UCSD-AML1 (cell line): ENCODE data around the gene PRKCZ.

Experiments
- DNase-seq: peaks from one replicate; lab custom pipeline; 2025; ENCODE audit not compliant: unreplicated experiment; lab: John Stamatoyannopoulos, UW

PRKCZ gene

DNA sequence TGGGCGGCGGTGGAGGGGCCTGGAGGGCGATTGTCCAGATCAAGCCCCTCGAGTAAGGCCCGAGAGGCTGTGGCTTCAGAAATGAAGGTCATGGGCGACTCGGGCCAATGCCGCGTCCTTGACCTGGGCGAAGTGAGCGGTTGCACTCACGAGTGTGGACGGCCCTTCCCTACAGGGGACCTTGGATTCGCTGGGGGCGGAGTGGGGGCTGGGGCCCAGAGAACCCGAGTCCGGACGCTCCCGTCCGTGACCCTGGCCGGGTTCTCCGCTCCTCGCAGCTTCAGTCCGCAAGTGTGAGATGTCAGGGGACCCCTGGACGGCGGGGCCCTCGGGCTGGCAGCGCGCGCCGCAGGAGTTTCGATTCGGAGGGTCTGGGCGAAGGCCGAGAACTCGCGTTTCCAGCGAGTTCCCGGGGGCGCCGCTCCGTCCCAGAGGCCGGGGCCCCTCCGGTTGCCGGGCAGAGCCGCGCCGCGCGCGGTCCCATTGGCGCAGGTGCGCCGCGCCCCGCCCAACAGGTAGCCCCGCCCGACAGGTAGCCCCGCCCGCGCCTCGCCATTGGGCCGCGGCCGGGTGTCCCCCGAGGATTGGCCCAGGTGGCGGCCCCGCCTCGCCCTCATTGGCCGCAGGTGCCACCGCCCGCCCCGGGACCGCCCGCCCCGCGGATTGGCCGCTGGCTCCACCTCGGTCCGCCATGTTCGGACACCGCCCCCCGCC, at the start of gene PRKCZ:
Gene PRKCZ, plus strand, starts transcription at position 694 of the 714 bp plus-strand sequence. CDS start 220 bp downstream, outside the sequence.
- peak; percentile 94 for DNase-seq

- no peak for DNase-seq
Measured at GRCh38 chr1:2000432-2000831, 49.8 kb upstream of the PRKCZ start.

DNA sequence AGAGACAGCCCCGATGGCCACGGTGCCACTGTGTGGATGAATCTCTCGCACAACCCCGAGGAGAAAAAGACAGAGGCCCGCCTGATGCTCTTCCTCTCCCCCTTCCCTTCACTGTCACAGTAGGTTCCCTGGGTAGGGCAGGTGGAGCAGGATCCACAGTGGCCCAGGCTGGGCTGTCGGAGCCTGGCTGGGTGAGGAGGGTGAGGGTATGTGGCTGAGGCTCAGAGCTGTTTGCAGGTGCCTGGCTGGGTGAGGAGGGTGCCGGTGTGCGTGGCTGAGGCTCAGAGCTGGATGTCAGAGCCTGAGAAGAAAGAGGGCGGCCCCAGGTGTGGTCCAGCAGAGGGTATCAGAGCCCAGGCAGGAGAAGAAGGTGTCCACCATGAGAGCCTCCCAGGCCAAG, 49.4 kb upstream of the PRKCZ start:
- DNase-seq: no peak

DNA sequence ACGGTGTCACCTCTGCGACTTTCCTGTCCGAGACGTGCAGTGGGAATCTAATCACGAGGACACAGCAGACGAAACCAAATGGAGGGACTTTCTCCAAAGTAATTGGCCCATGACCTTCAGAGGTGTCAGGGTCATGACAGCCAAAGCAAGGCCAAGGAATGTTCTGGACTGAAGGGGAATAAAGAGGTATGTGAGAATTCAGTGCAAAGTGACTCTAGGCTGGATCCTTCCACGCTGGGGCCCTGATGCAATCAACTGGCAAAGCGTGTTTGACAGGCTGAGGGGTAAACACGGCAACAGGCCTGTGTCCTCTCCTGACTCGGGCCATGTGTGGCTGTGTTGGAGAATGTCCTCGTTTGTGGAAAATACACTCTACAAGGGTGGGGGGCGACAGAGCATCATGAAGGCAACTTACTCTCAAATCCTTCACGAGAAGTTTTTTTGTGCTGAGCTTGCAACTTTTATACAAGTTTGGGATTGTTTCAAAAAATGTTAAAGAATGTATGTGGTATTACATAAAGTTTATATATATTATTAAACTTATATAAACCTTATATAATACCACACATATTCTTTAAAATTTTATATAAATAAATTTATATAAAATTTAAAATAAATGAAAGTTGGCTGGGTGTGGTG, 48.3 kb upstream of the PRKCZ start:
- no peak for DNase-seq

GRCh38 chr1:2003541-2004131, 46.6 kb upstream of the PRKCZ start, which contains the start of gene CFAP74:
Gene CFAP74 (minus strand): TSS chr1:2003786. CDS start chr1:1990956, 12,830 bp downstream.
- DNase-seq: no peak

DNA sequence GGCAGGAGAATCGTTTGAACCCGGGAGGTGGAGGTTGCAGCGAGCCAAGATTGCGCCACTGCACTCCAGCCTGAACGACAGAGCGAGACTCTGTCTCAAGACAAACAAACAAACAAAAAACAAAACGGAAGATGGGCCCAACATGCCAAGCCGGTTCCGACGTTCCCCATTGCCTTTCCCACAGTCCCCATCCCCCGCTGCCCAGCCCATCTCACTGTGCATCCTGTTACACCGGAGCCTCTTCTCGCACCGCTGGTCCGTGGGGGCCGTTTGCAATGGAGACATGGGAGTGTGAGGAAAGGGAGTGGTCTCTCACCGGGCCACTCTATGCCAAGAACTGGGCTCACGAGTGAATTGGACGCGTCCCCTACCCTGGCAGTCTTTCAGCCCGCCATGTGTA, 45.4 kb upstream of the PRKCZ start:
- DNase-seq: no peak

DNA sequence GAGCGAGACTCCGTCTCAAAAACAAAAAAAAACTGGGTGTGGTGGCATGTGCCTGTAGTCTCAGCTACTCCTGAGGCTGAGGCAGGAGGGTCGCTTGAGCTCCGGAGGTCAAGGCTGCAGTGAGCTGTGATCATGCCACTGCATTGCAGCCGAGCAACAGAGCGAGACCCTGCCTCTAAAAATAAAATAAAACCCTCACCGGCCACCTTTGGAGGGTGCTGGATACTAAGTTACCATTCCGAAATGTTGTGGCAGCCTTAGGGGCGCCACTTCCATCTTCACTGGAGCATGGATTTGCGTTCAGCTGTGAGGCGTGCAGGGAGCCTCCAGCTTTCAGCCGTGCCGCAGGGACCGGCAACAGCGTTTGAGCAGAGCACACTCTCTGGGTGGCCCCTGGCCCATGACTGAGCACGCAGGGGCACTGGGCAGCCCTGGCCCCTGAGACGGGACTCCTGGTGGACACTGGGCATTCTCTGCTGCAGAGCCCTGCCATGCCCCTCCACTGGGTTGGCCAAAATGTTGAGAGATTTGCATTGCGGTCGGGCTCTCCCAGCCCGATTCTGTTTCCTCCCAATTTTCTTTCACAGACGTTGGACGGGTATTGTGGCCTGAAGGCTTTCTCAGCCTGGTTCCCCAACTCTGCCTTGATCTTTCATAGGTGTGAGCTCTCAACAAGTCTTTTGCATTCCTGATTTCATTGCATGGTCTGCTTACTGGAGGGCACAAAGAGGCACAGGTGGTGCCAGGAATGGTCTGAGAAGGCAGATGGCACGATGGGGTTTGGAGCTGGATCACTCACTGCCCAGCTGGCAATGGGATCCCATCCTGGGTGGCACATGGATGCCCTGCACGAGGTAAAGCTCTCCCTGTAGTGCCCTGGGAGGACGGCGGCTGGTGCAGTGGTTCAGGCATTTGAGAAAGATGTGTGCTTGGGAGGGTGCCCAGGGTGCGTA, 40.8 kb upstream of the PRKCZ start:
- no peak for DNase-seq

DNA sequence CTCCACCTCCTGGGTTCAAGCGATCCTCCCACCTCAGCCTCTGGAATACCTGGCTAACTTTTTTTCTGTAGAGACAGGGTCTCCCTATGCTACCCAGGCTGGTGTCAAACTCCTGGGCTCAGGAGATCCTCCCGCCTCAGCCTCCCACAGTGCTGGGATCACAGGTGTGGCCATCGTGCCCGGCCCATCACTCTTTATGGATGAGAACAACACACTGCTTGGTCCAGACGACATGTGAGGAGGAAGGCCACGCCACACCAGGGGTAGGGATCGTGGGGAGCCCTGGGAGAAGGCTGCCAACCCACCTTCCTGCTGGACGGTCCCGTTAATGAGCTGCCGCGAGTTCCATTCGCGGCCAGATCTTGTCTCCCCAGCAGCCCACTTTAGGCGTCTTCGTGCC, 36.0 kb upstream of the PRKCZ start:
- DNase-seq: no peak

DNA sequence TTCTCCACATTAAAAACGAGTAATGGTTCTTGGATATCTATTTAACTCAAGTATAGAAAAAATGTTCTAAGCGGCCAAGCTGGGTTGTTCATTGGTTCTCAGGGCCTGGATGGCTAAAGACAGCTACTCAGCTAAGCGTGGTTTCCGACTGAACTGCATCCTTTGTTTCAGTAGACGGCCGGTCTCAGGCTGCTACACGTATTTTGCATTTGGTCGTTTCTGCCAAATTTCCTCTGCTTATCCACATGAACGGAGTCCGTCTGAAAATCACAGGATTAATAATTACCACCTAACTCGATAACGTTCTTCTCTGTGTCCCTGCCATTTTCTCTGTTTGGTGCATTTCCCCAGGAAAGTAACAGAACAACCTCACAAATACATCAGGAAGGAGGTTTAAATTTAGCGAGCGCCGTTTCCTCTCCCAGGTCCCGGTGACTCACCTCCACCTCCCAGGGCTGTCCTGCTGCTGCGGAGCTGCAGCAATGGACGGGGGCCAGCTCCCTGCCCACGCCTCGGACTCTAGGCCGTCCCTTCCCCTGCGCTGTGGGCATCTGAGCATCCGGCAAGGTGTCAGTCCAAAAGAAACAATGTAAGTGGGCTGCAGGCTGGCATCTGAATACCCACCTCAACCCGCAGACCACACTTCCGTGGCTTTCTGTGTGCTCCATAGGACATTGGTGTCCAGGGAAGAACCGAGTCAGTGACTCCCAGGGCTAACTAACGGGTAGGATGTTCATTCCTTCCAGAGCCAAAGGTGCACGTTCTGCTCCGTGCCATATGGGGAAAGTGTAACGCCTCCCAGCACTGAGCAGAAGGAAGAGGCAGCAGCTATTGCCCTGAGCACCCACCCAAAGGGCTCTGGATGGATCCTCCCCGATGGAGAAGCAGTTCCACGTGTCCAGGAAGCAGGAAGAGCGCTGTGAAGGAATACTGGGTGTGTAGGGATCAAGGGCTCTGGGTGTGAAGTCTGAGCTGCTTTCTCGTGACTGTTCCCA, 35.2 kb upstream of the PRKCZ start:
- peak; percentile 34 for DNase-seq

DNA sequence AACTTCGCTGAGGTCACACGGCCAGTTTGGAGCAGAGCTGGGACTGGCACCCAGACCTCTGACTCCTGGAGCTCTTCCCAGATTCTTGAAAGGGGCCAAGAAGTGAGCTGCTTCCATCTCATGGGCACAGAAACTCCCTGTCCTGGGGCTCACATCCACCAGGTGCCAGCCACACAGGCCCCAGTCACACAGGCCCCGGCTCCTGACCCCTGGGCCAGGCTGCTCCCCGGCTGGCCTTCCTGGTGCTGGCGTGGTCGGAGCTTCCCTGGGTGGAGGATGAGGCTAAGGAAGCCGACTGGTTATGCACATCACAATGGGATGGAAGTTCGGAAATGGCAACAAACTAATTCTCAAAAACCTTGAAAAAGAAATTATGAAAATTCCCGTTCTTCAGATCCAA, 34.1 kb upstream of the PRKCZ start:
- no peak for DNase-seq

GRCh38 chr1:2018217-2019171, 31.7 kb upstream of the PRKCZ start:
- DNase-seq: no peak

GRCh38 chr1:2019172-2019543, 31.1 kb upstream of the PRKCZ start, which contains the start of gene GABRD:
Gene GABRD (plus strand): TSS chr1:2019345. CDS start chr1:2019424, 79 bp downstream.
- no peak for DNase-seq

- DNase-seq: no peak
Measured at GRCh38 chr1:2019571-2020309, 30.5 kb upstream of the PRKCZ start.

GRCh38 chr1:2020310-2020655, 29.9 kb upstream of the PRKCZ start:
- no peak for DNase-seq

- no peak for DNase-seq
Measured at GRCh38 chr1:2021550-2021949, 28.7 kb upstream of the PRKCZ start.

- DNase-seq: no peak
Measured at GRCh38 chr1:2022063-2022770, 28.0 kb upstream of the PRKCZ start.

DNA sequence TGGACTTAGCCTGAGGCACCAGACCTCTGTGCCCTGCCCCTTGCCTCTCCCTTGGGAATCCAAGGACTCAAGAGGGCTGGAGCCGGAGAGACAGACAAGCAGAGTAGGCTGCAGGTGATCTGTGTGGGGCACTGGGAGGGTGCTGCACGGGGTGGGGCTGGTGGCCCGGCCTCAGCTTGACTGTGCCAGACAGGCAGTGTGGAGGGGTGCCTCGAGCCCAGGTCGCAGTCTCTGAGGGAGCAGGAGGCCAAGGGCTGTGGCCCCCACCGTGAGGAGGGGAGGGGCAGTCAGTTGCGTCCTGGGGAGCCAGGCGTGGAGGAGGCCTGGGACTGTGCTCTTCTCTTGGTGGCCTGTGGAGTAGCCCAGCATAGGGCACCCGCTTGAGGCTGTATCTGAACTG, 27.0 kb upstream of the PRKCZ start:
- DNase-seq: no peak

GRCh38 chr1:2024451-2024850, 25.8 kb upstream of the PRKCZ start:
- no peak for DNase-seq
